HEK293 (cell line): ENCODE results near the gene BMP6.

ENCODE experiments used
- BCL11B ChIP-seq: fragments of 450-650 bp; formaldehyde crosslinking; IDR thresholded peaks from 2 replicates; pipeline ENCODE4 v1.5.1; 2016; ENCODE audit warnings: low read depth, missing biosample characterization, missing genetic modification characterization
- REST ChIP-seq: fragments of 450-650 bp; formaldehyde crosslinking; IDR thresholded peaks from 2 replicates; pipeline ENCODE4 v1.5.1; 2016; ENCODE audit warnings: missing biosample characterization, missing genetic modification characterization
- ZNF274 ChIP-seq, 2 experiments: fragments of 200-500 bp in 1 of 2; fragments of 450-650 bp in 1 of 2; sonication (Bioruptor generic) in 1 of 2; formaldehyde crosslinking in 1 of 2; IDR thresholded peaks; 2 replicates each; pipeline versions ENCODE4 v1.5.1 to v1.6.1; 2014 to 2016; ENCODE audit warnings: borderline replicate concordance in 1 of 2, inconsistent platforms in 1 of 2, low read length in 1 of 2, missing biosample characterization in 1 of 2, missing genetic modification characterization in 1 of 2
- ZNF280D ChIP-seq: fragments of 450-650 bp; formaldehyde crosslinking; IDR thresholded peaks from 2 replicates; pipeline ENCODE4 v1.5.1; 2016; ENCODE audit warnings: missing biosample characterization, missing genetic modification characterization
- ZNF513 ChIP-seq: fragments of 450-650 bp; IDR thresholded peaks from 2 replicates; pipeline ENCODE4 v1.5.1; 2018; ENCODE audit warnings: missing biosample characterization, missing genetic modification characterization
- TF ChIP-seq, protein P1 (sequence below): fragments of 450-650 bp; formaldehyde crosslinking; IDR thresholded peaks from 2 replicates; pipeline ENCODE4 v1.5.1; 2016; ENCODE audit warnings: missing biosample characterization, missing genetic modification characterization
- TF ChIP-seq, protein P2 (sequence below): IDR thresholded peaks from 2 replicates; pipeline ENCODE4 v1.6.1; 2011; ENCODE audit warnings: mild to moderate bottlenecking, low read depth, low read length, borderline replicate concordance

GRCh38 chr6:7910654-7911344, 184.9 kb downstream of the BMP6 start, which contains the start of gene TXNDC5:
- TF ChIP-seq ZNF280D (no peak), REST (no peak), BCL11B (tag by site-specific recombination) (no peak), ZNF513 (no peak), ZNF274 (IDR thresholded peaks at IDR 0.05; ENCODE audit: low read length) (no peak), ZNF274 (tag by site-specific recombination; IDR thresholded peaks at IDR 0.05; ENCODE audit: borderline replicate concordance) (no peak)
- TF ChIP-seq, protein P1, sequence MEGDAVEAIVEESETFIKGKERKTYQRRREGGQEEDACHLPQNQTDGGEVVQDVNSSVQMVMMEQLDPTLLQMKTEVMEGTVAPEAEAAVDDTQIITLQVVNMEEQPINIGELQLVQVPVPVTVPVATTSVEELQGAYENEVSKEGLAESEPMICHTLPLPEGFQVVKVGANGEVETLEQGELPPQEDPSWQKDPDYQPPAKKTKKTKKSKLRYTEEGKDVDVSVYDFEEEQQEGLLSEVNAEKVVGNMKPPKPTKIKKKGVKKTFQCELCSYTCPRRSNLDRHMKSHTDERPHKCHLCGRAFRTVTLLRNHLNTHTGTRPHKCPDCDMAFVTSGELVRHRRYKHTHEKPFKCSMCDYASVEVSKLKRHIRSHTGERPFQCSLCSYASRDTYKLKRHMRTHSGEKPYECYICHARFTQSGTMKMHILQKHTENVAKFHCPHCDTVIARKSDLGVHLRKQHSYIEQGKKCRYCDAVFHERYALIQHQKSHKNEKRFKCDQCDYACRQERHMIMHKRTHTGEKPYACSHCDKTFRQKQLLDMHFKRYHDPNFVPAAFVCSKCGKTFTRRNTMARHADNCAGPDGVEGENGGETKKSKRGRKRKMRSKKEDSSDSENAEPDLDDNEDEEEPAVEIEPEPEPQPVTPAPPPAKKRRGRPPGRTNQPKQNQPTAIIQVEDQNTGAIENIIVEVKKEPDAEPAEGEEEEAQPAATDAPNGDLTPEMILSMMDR (tag by site-specific recombination) = no peak
- TF ChIP-seq, protein P2, sequence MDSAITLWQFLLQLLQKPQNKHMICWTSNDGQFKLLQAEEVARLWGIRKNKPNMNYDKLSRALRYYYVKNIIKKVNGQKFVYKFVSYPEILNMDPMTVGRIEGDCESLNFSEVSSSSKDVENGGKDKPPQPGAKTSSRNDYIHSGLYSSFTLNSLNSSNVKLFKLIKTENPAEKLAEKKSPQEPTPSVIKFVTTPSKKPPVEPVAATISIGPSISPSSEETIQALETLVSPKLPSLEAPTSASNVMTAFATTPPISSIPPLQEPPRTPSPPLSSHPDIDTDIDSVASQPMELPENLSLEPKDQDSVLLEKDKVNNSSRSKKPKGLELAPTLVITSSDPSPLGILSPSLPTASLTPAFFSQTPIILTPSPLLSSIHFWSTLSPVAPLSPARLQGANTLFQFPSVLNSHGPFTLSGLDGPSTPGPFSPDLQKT = no peak
